WTC11 (cell line): ENCODE measurements around the gene CD19.
"Not testable (repeated sequence)": the region's sequence is repeated elsewhere in the genome, so short reads cannot be mapped to it uniquely, and the experiment has no call there.

ENCODE experiments used
- ATF2 ChIP-seq: sonication (generic); formaldehyde crosslinking; IDR thresholded peaks from 2 replicates; pipeline ENCODE4 v1.8.1; 2022; ENCODE audit warnings: low read depth, missing genetic modification reagents, borderline replicate concordance
- CREM ChIP-seq: sonication (generic); formaldehyde crosslinking; IDR thresholded peaks from 2 replicates; pipeline ENCODE4 v1.8.1; 2022; ENCODE audit warnings: mild to moderate bottlenecking, missing genetic modification reagents, moderate library complexity
- CTCF ChIP-seq: fragments of 200-600 bp; IDR thresholded peaks from 2 replicates; pipeline ENCODE4 v1.8.0; 2022; ENCODE audit warnings: antibody characterized with exemption
- ESRRA ChIP-seq: sonication (generic); formaldehyde crosslinking; IDR thresholded peaks from 2 replicates; pipeline ENCODE4 v1.8.1; 2022; ENCODE audit warnings: mild to moderate bottlenecking, missing genetic modification reagents, borderline replicate concordance
- FOXP1 ChIP-seq: sonication (generic); formaldehyde crosslinking; IDR thresholded peaks from 2 replicates; pipeline ENCODE4 v1.8.0; 2022; ENCODE audit warnings: missing genetic modification reagents, mild to moderate bottlenecking, moderate library complexity, borderline replicate concordance
- GABPB1 ChIP-seq: sonication (generic); formaldehyde crosslinking; IDR thresholded peaks from 2 replicates; pipeline ENCODE4 v1.8.1; 2023; ENCODE audit warnings: mild to moderate bottlenecking, missing genetic modification reagents
- MAX ChIP-seq: sonication (generic); formaldehyde crosslinking; IDR thresholded peaks from 2 replicates; pipeline ENCODE4 v1.8.0; 2022; ENCODE audit warnings: mild to moderate bottlenecking, missing genetic modification reagents
- RORB ChIP-seq: fragments of 250-450 bp; sonication (Bioruptor Pico); IDR thresholded peaks from 2 replicates; pipeline ENCODE4 v1.9.0; 2021; ENCODE audit warnings: mild to moderate bottlenecking
- SMAD3 ChIP-seq: sonication (generic); formaldehyde crosslinking; IDR thresholded peaks from 2 replicates; pipeline ENCODE4 v1.8.0; 2022; ENCODE audit warnings: missing genetic modification reagents, mild to moderate bottlenecking, borderline replicate concordance
- SP1 ChIP-seq: sonication (generic); formaldehyde crosslinking; conservative IDR thresholded peaks from 2 replicates; pipeline ENCODE4 v1.8.1; 2022; ENCODE audit warnings: missing genetic modification reagents
- USF1 ChIP-seq: sonication (generic); formaldehyde crosslinking; IDR thresholded peaks from 2 replicates; pipeline ENCODE4 v1.8.0; 2022; ENCODE audit warnings: mild to moderate bottlenecking, missing genetic modification reagents
- USF2 ChIP-seq: sonication (generic); formaldehyde crosslinking; IDR thresholded peaks from 2 replicates; pipeline ENCODE4 v1.8.1; 2023; ENCODE audit warnings: mild to moderate bottlenecking, missing genetic modification reagents, moderate library complexity
- ZBTB21 ChIP-seq: sonication (generic); formaldehyde crosslinking; IDR thresholded peaks from 2 replicates; pipeline ENCODE4 v1.8.1; 2023; ENCODE audit warnings: mild to moderate bottlenecking, missing genetic modification reagents, borderline replicate concordance

- TF ChIP-seq GABPB1 (CRISPR knock-in tag); USF2 (CRISPR knock-in tag); MAX (CRISPR knock-in tag); SMAD3 (CRISPR knock-in tag); ESRRA (CRISPR knock-in tag); CREM (CRISPR knock-in tag); USF1 (CRISPR knock-in tag); ATF2 (CRISPR knock-in tag); RORB; FOXP1 (CRISPR knock-in tag); ZBTB21 (CRISPR knock-in tag); SP1 (CRISPR knock-in tag): not testable (repeated sequence)
- TF ChIP-seq CTCF = 0 out of 2 replicates have a peak, but pooled peaks have one; percentile 13
Measured at GRCh38 chr16:28980330-28980729, 48.6 kb downstream of the CD19 start.
